Activated CD4-positive, alpha-beta T cell treated with anti-CD3 and anti-CD28 coated beads, Interleukin-2, Interleukin-6, amounts not matched to agents 100 ng/mL and 50 ng/mL, durations not matched to agents 16 hours and 8 hours (primary cell): ENCODE results near the gene GHRH.

Experiments
- DNase-seq: peaks from one replicate; pipeline ENCODE4 v3.0.0-alpha.2; 2020

GHRH gene

DNA sequence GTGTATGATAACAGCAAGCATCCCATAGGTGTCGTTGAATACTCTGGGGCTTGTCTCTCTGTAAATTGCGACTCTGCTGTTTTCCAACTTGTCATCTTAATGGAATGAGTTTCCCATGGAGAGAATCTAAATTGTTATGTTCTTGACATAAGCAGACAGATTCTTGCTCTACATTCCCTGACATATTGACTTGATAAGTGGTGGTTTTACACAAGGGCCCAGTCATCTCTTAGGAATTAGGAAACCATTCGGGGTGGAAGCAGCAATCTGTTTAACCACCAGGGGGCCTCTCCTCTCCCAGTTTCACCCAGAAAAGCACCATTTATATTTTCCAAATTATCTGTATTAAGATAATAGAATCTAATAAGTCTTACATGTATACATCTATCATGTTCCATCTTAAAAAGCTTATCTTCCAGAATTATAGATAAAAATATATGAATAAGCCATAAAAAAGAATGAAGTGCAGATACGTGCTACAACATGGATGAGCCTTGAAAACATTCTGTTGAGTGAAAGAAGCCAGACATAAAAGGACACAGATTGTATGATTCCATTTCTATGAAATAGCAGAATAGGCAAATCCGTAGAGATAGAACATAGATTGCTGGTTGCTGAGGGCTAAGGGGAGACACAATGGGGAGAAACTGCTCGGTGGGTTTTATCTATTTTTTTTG is 59.2 kb downstream of the GHRH start:
- peak; percentile 24 for DNase-seq

DNA sequence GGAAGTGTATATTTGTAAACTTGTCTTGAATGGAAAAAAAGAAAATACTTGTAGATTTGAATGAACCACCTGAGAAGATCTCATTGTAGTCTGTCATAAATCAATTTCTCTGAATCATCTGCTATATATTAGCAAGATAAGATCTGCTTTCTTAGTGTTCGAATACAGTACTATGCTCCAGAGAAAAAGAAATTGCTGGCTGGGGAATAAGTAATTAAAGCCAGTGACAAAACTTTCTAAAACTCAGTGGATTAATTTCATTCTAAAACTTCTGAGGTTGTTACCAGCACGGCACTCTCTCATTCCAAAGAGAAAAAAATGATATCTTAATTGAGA is 59.8 kb downstream of the GHRH start:
- DNase-seq: no peak
